Endothelial cell (in vitro differentiated cells): ENCODE results near the gene MRPL33. TPM values are rescaled to one million over a fixed set of nuclear protein-coding genes. Genes with fewer than 3 reads are reported as not detected.

Source experiments
- DNase-seq: peaks from one replicate; pipeline ENCODE4 v3.0.0; 2021; ENCODE audit warnings: low spot score
- H3K27ac Mint-ChIP-seq: one replicate; pipeline ENCODE4 v1.8.0; 2021; ENCODE audit warnings: mixed read lengths, inconsistent platforms; ENCODE audit not compliant: unreplicated experiment
- H3K27me3 Mint-ChIP-seq: one replicate; pipeline ENCODE4 v1.8.0; 2021; ENCODE audit warnings: mild to moderate bottlenecking, moderate library complexity, mixed read lengths, inconsistent platforms; ENCODE audit not compliant: unreplicated experiment
- H3K36me3 Mint-ChIP-seq: one replicate; pipeline ENCODE4 v1.8.0; 2021; ENCODE audit warnings: mild to moderate bottlenecking, low read depth, mixed read lengths, inconsistent platforms; ENCODE audit not compliant: unreplicated experiment
- H3K4me1 Mint-ChIP-seq: one replicate; pipeline ENCODE4 v1.8.0; 2021; ENCODE audit warnings: mild to moderate bottlenecking, mixed read lengths, inconsistent platforms; ENCODE audit not compliant: unreplicated experiment
- H3K4me3 Mint-ChIP-seq: one replicate; pipeline ENCODE4 v1.8.0; 2021; ENCODE audit warnings: mild to moderate bottlenecking, mixed read lengths, inconsistent platforms; ENCODE audit not compliant: unreplicated experiment
- H3K9me3 Mint-ChIP-seq: one replicate; pipeline ENCODE4 v1.8.0; 2021; ENCODE audit warnings: mixed read lengths, inconsistent platforms; ENCODE audit not compliant: unreplicated experiment
- total RNA-seq: library from RNA; stranded (reverse); fragmentation: NEBNext Ultra II Directional; extraction: Animal tissue kit (Norgen Biotek cat#: 25700); gene quantifications from one replicate; pipeline ENCODE4 v1.2.1, GENCODE V29; 2021; ENCODE audit not compliant: unreplicated experiment
- TF ChIP-seq, protein P1 (sequence below): fragments of 200-600 bp; sonication (generic); IDR thresholded peaks from one replicate; pipeline ENCODE4 v1.5.0; 2021; ENCODE audit warnings: antibody characterized with exemption; ENCODE audit not compliant: unreplicated experiment

Gene MRPL33
- total RNA-seq, 1 donor from 2014 or later = 52.0 TPM

GRCh38 chr2:27772804-27773203 lies 1.3 kb downstream of the MRPL33 start:
- no peaks in the 10 kb centered on the region for H3K9me3 Mint-ChIP-seq
- peak overlapping the region; percentile 88 for H3K4me3 Mint-ChIP-seq
- H3K27me3 Mint-ChIP-seq = peaks cover 2% of the 10 kb centered on the region
- no peak for DNase-seq
- H3K4me1 Mint-ChIP-seq = peaks cover 31% of the 10 kb centered on the region
- peak overlapping the region; percentile 36 for H3K27ac Mint-ChIP-seq
- H3K36me3 Mint-ChIP-seq = peaks cover 3% of the 10 kb centered on the region
- TF ChIP-seq, protein P1, sequence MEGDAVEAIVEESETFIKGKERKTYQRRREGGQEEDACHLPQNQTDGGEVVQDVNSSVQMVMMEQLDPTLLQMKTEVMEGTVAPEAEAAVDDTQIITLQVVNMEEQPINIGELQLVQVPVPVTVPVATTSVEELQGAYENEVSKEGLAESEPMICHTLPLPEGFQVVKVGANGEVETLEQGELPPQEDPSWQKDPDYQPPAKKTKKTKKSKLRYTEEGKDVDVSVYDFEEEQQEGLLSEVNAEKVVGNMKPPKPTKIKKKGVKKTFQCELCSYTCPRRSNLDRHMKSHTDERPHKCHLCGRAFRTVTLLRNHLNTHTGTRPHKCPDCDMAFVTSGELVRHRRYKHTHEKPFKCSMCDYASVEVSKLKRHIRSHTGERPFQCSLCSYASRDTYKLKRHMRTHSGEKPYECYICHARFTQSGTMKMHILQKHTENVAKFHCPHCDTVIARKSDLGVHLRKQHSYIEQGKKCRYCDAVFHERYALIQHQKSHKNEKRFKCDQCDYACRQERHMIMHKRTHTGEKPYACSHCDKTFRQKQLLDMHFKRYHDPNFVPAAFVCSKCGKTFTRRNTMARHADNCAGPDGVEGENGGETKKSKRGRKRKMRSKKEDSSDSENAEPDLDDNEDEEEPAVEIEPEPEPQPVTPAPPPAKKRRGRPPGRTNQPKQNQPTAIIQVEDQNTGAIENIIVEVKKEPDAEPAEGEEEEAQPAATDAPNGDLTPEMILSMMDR = no peak

DNA sequence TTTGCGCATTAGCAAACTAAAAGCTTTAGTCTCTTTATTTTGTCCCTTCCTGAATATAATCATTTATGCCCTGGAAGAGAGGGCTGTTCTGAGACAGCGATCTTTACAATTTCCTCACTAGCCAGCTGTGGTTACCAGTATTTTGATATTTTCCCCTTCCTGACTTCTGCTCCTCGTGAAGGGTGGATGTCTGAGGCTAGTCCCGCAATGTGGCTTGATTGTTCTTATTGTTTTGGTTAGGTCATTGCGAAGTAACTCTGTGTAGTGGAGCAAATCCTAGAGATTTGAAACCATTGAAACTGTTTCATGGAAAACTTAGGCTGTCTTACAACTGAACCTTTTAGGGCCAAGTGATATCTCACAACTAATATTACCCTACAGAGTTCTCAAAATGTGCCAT lies 2.4 kb downstream of the MRPL33 start:
- DNase-seq = no peak
- Mint-ChIP-seq H3K27ac (peak overlapping the region; percentile 77), H3K4me1 (peaks cover 37% of the 10 kb centered on the region), H3K36me3 (peaks cover 3% of the 10 kb centered on the region), H3K9me3 (no peaks in the 10 kb centered on the region), H3K27me3 (peaks cover 2% of the 10 kb centered on the region), H3K4me3 (peak overlapping the region; percentile 63)
- TF ChIP-seq, protein P1 = no peak

GRCh38 chr2:27776097-27776496 lies 4.6 kb downstream of the MRPL33 start:
- H3K27me3 Mint-ChIP-seq = peaks cover under 1% of the 10 kb centered on the region
- no peak for DNase-seq
- peaks cover 42% of the 10 kb centered on the region for H3K4me1 Mint-ChIP-seq
- peaks cover 1% of the 10 kb centered on the region for H3K36me3 Mint-ChIP-seq
- no peaks in the 10 kb centered on the region for H3K9me3 Mint-ChIP-seq
- no peak overlapping the region for H3K27ac Mint-ChIP-seq
- TF ChIP-seq, protein P1 = no peak
- no peak overlapping the region for H3K4me3 Mint-ChIP-seq

GRCh38 chr2:27776696-27777095 lies 5.2 kb downstream of the MRPL33 start:
- Mint-ChIP-seq H3K4me3 (no peak overlapping the region), H3K27ac (no peak overlapping the region), H3K36me3 (no peaks in the 10 kb centered on the region), H3K9me3 (no peaks in the 10 kb centered on the region), H3K27me3 (no peaks in the 10 kb centered on the region), H3K4me1 (peaks cover 39% of the 10 kb centered on the region)
- TF ChIP-seq, protein P1 = no peak
- no peak for DNase-seq

GRCh38 chr2:27779417-27780055 lies 8.0 kb downstream of the MRPL33 start:
- TF ChIP-seq, protein P1 = no peak
- Mint-ChIP-seq H3K9me3 (no peaks in the 10 kb centered on the region), H3K36me3 (peaks cover 3% of the 10 kb centered on the region), H3K4me1 (peaks cover 15% of the 10 kb centered on the region), H3K4me3 (no peak overlapping the region), H3K27me3 (no peaks in the 10 kb centered on the region), H3K27ac (peak overlapping the region; percentile 79)
- DNase-seq = no peak
